Embryonic facial prominence (tissue), 1 donor: Measurements from ENCODE around the gene CD72.
"Not testable (repeated sequence)": the region's sequence is repeated elsewhere in the genome, so short reads cannot be mapped to it uniquely, and the experiment has no call there.

Experiments used
- DNase-seq: peaks from one replicate; pipeline ENCODE4 v3.0.0-alpha.2; 2016; ENCODE audit errors: extremely low spot score

The CD72 gene

GRCh38 chr9:35649431-35650340 is 31.5 kb upstream of the CD72 start:
- no peak for DNase-seq

DNA sequence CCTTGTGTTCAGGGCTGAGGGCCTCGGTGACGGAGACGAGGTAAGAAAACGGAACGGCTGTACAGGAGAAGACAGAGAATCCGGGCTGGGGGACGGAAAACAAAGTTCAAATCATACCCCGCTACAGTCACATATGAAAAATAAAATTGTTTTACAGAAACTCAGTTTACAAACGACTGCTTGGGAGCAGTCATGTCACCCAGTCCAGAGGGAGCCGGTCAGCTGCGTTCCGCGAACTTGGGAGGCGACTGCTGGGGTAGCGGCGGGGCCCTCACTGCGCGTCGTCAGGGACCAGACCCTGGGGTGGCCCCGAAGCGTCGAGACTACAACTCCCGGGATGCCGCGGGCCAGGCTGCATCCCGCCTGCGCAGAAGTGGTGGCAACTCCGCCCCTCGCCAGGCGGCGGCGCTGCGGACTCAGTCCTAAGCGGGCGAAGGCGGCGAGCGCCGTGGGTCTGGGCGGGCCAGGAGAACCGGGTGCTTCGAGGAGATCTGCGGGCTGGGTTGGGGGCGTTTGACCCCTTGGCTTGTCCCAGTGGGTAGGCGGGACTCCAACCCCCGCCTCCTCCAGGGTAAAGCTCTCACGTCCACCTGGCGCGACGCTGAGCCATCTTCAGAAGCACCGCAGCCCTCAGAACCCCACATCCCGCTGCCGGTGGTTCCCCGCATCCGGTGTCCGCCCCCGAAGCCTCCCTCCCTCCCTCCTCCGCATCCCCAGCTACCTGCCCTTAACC is 28.5 kb upstream of the CD72 start:
- peak; percentile 89 for DNase-seq

DNA sequence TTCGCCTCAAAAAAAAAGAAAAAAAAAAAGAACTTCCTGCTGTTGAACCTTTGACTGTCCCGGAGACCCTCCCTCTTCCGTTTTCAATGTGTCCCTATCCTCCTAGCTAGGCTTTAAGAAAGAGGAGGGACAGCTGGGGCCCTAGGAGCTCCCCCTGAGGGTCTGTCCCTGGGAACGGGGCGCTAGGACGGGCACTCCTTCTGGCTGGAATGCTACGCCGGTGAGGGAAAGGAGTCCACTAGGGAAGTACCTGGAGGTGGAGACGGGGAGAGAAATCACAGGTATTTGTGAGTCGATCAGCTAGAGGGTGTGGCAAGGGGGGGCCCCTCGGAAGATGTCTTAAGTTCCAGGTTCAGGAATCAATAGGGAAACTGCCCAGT is 27.9 kb upstream of the CD72 start:
- DNase-seq = no peak

DNA sequence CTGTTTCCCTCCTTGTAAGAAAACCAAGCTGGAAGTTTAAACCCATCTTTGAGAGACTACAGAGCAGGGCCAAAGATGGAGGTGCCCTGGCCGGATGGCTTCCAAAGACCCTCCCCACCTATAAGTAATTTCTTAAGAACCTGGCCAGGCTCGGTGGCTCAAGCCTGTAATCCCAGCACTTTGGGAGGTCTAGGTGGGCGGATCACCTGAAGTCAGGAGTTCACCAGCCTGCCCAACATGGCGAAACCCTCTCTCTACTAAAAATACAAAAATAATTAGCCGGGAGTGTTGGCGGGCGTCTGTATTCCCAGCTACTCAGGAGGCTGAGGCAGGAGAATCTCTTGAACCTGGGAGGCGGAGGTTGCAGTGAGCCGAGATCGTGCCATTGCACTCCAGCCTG is 27.5 kb upstream of the CD72 start:
- DNase-seq = not testable (repeated sequence)

DNA sequence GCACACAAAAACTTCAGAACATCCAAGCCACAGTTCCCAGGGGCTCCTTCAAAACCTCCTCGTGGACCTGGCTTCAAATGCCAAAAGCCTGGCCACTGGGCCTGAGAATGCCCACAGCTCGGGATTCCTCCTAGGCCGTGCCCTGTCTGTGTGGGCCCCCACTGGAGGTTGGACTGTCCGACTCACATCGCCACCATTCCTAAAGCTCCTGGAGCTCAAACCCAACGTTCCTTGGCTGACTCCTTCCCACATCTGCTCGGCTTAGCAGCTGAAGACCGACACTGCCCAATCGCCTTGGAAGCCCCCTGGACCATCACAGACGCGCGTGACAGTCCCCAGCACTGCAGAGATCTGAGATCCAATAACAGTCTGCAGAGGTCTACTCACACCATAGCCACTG is 24.8 kb upstream of the CD72 start:
- DNase-seq = no peak

GRCh38 chr9:35641478-35641877 is 23.3 kb upstream of the CD72 start:
- DNase-seq = not testable (repeated sequence)

DNA sequence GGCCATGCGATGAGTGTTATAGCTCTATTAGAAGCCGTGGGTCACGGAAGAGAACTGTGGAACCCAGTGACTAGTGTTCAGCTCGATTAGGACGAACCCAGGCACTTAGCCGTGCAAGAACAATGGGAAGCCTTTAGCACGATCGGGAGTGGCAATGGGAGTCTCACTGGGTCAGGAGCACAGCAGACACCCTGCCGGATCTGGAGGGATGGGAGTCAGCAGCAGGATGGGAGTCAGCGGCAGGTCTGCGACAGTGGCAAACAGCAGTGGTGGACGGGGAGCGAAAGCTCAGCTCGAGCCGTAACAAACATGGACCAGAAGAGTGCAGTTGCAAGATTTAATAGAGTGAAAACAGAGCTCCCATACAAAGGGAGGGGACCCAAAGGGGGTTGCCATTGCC is 22.2 kb upstream of the CD72 start:
- not testable (repeated sequence) for DNase-seq

GRCh38 chr9:35639631-35640030 is 21.4 kb upstream of the CD72 start:
- DNase-seq = no peak

DNA sequence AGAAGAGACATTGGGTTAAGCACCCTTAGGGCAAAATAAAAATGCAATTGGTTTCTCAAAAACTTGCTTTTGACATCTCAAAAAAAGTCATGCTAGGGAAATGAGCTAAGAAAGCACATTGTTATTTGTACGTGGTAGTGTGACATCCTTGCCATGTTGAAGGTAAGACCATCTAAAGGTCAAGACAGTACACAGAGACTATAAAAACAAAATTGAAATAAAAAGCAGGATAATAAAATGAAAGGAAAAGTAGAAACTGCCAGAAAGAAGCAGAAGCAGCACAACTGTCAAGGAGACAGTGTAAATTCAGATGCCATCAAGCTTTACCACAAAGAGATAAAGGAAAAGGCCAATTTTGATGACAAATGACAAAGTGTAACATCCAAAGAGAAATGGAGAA is 21.0 kb upstream of the CD72 start:
- DNase-seq = not testable (repeated sequence)

DNA sequence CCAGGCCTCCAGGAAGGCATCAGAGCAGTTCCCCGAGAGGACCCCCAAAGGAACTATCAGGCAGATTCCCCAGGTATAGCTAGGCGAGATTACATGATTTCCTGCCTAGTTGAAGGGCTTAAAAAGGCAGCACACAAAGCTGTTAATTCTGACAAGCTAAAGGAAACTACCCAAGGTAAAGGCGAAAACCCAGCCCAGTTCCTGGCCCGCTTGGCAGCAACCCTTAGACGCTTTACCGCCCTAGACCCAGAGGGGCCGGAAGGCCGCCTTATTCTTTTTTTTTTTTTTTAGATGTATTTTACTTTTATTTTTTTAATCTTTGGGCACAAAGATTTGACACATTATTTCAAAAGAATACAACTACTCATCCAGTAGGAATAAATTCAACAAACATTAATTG is 20.5 kb upstream of the CD72 start:
- not testable (repeated sequence) for DNase-seq

DNA sequence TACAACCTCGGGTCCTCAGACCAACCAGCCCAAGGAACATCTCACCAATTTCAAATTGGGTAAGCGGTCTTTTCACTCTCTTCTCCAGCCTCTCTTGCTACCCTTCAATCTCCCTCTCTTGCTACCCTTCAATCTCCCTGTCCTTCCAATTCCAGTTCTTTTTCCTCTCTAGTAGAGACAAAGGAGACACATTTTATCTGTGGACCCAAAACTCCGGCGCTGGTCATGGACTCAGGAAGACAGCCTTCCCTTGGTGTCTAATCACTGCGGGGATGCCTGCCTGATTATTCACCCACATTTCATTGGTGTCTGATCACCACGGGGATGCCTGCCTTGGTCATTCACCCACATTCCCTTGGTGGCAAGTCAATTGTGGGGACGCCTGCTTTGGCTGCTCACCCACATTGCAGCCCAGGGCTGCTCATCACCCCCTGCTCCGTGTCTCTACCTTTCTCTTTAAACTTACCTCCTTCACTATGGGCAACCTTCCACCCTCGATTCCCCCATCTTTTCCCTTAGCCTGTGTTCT is 19.3 kb upstream of the CD72 start:
- DNase-seq = not testable (repeated sequence)

- DNase-seq = not testable (repeated sequence)
Measured at GRCh38 chr9:35636877-35637246, 18.6 kb upstream of the CD72 start.

- DNase-seq = no peak
Measured at GRCh38 chr9:35636135-35636876, 18.1 kb upstream of the CD72 start.

- no peak for DNase-seq
Measured at GRCh38 chr9:35635730-35636129, 17.5 kb upstream of the CD72 start.

DNA sequence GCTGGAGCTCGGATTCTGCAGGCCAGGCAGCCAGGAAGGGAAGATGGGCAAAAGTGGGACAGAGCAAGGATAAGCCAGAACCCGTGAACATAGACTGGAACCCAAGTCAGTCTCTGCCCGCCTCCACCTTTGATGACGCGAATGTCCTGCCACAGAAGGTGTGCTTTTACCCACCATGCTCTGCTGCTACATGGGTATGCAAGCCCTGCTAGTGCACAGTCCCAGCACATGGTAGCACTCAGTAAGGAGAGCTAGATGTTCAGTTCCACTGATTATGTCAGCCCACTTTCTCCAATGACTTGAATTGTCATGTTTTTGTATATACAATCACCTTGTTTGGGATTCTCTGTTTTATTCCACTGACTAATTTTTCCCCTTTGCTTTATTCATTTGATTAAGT is 11.4 kb upstream of the CD72 start:
- DNase-seq = no peak

- DNase-seq = no peak
Measured at GRCh38 chr9:35628389-35628991, 10.3 kb upstream of the CD72 start.

DNA sequence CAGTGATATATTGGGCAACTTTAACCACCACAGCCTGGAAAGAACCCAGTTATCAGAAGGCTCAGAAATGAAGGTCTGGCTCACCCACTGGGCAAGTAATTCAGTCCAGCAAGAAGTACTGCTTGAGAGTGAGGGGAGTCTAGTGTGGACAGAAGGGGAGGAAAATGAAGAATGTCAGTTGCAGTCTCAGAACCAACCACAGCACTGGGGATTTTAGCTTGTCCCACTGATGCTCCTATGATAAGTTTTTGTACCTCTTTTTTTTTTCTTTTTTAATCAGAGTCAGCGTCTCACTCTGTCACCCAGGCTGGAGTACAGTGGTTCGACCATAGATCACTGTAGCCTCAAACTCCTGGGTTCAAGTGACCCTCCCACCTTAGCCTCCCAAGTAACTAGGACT is 9.4 kb upstream of the CD72 start:
- DNase-seq = no peak

- DNase-seq = no peak
Measured at GRCh38 chr9:35619800-35620158, 1.6 kb upstream of the CD72 start.

- DNase-seq = no peak
Measured at GRCh38 chr9:35618854-35619799, 914 bp upstream of the CD72 start.

- no peak for DNase-seq
Measured at GRCh38 chr9:35617548-35617947, 665 bp downstream of the CD72 start.
